ENCODE results near the gene LRCH1. TPM values are rescaled to one million over a fixed set of nuclear protein-coding genes. Genes with fewer than 3 reads are reported as not detected.

The LRCH1 gene
- total and polyA plus RNA-seq, 10 of the 15 experiments (the other 5 are each of a cell fraction or from before 2014, with no cell fraction given) = 5.3 to 48.9 (median 14.4) TPM

DNA sequence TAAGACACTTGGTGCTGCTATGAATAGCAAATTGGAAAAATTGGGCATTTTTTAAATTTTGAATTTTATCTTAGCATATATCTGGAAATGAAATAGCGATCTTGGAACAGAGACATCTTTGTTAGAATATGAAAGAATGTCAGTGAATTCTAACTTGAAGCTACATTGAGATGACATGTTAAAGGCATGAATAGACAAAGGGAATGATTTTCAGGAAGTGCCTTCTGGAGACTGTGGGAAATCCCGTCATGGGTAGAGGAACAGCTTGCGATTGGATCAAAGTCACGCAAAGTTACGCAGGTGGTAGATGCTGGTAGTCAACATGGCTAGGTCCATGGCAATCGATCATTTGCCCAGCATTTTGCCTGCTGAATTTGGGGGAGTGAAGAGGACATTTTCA lies 43.5 kb downstream of the LRCH1 start:
- BruUV-seq (replicated peaks) = no TSS peak
- FAIRE-seq (no peak), ATAC-seq (no peak), DNase-seq (ENCODE audit: low read depth, low spot score) (no peak)
- Histone ChIP-seq H3K9me3 (replicated peaks; ENCODE audit: control insufficient read depth, insufficient read depth, low read length) (no peaks in the 10 kb centered on the region), H3K4me1 (ENCODE audit: control insufficient read depth, insufficient read depth, low read length) (peaks cover 79% of the 10 kb centered on the region), H2AFZ (ENCODE audit: control insufficient read depth, low read depth, low read length) (no peak overlapping the region), H3K79me2 (ENCODE audit: control insufficient read depth, insufficient read depth, low read length) (peaks cover 99% of the 10 kb centered on the region), H3K27me3 (replicated peaks in 1 of 2; ENCODE audit: control insufficient read depth in 2 of 2, insufficient read depth in 2 of 2, low read length in 1 of 2) (no peaks in the 10 kb centered on the region), H3K27ac (ENCODE audit: control insufficient read depth, insufficient read depth) (peak overlapping the region; percentile 62), H3K36me3 (ENCODE audit: control insufficient read depth in 2 of 2, insufficient read depth in 2 of 2, low read length in 1 of 2) (0 out of 4 replicates have a peak, but pooled peaks cover 0 to 3% of the 10 kb centered on the region in 2 experiments), H3K4me2 (ENCODE audit: control insufficient read depth, insufficient read depth) (peak overlapping the region; percentile 91), H3K4me3 (peak overlapping the region; percentile 13; the same call in 1 of the 2 replicates), H3K9ac (ENCODE audit: control insufficient read depth, insufficient read depth, low read length) (no peak overlapping the region), H4K20me1 (ENCODE audit: control insufficient read depth, insufficient read depth) (no peaks in the 10 kb centered on the region)
- ChIA-PET SMC1A (ENCODE audit: uncharacterized antibody, unreplicated experiment) (interaction anchor here (0.7 to 30.5 kb wide), 20 partner anchors 10 to 125 kb away, joined by 3 to 367 read pairs (median 10); partner anchors contain the start of gene LRCH1), POLR2A (interaction anchor here (0.6 to 4.5 kb wide), 11 partner anchors 9 to 72 kb away, joined by 3 to 56 read pairs (median 9); no protein-coding TSS in a partner anchor), RAD21 (ENCODE audit: unreplicated experiment) (interaction anchor here (0.8 to 8.1 kb wide), 17 partner anchors 9 to 125 kb away, joined by 3 to 97 read pairs (median 6); partner anchors contain the start of gene LRCH1), CTCF (interaction anchor here (0.6 to 2.9 kb wide), 13 partner anchors 10 to 297 kb away, joined by 3 to 14 read pairs (median 4); no protein-coding TSS in a partner anchor)
- WGBS (ENCODE audit: insufficient coverage, insufficient replicate concordance, low lambda C conversion rate, missing lambda C conversion rate) = 81% methylated on average over 6 of the region's 6 CpGs
- intact Hi-C loops (cut with micrococcal nuclease; ENCODE audit: unreplicated experiment) = no loop called here
- no peak for TF ChIP-seq NFIC (IDR thresholded peaks at IDR 0.05; ENCODE audit: low read depth, low read length)
- no peak for TF ChIP-seq CREB1 (IDR thresholded peaks at IDR 0.05; ENCODE audit: low read depth)
- TF ChIP-seq SPI1 (IDR thresholded peaks at IDR 0.05; ENCODE audit: borderline replicate concordance, insufficient read depth, low read depth, low read length) = peak; percentile 17; the same call in 1 of the 2 replicates
- no peak for TF ChIP-seq MTA3 (IDR thresholded peaks at IDR 0.05; ENCODE audit: borderline replicate concordance, low read length)
- in situ Hi-C loops (cut with MboI) = no loop called here

- intact Hi-C loops (cut with micrococcal nuclease; ENCODE audit: unreplicated experiment) = loop anchor here (2.0 kb wide), 1 partner anchor 45 kb away; the partner anchor contains the start of gene LRCH1
- peak overlapping the region; percentile 62 for H3K27ac ChIP-seq (ENCODE audit: control insufficient read depth, insufficient read depth)
- TF ChIP-seq ETV6 (conservative IDR thresholded peaks at IDR 0.05 in 1 of 2, IDR thresholded peaks at IDR 0.05 in 1 of 2; ENCODE audit: borderline replicate concordance in 1 of 2, low read depth in 1 of 2) = peak in 1 of 2 experiments; percentile 21; a peak in 1 of 4 replicates
- TF ChIP-seq ASH2L (IDR thresholded peaks at IDR 0.05; ENCODE audit: borderline replicate concordance, low read depth) = 0 out of 2 replicates have a peak, but pooled peaks have one; percentile 57
- TF ChIP-seq ZNF592 (IDR thresholded peaks at IDR 0.05) = no peak
- TF ChIP-seq NFXL1 (IDR thresholded peaks at IDR 0.05; ENCODE audit: borderline replicate concordance) = no peak
- TF ChIP-seq SPI1 (IDR thresholded peaks at IDR 0.05; ENCODE audit: borderline replicate concordance, insufficient read depth, low read depth, low read length) = peak; percentile 42; the same call in 1 of the 2 replicates
- TF ChIP-seq MEF2A (IDR thresholded peaks at IDR 0.05; ENCODE audit: insufficient read depth, low read depth, low read length) = 0 out of 2 replicates have a peak, but pooled peaks have one; percentile 18
These were observed 45.3 kb downstream of the LRCH1 start for GRCh38 chr13:46598140-46598819.

More at GRCh38 chr13:46598140-46598819, 45.3 kb downstream of the LRCH1 start:
- H3K36me3 ChIP-seq (ENCODE audit: control insufficient read depth in 2 of 2, insufficient read depth in 2 of 2, low read length in 1 of 2) = 0 out of 4 replicates have a peak, but pooled peaks cover 0 to 3% of the 10 kb centered on the region in 2 experiments
- DNase-seq (ENCODE audit: low read depth, low spot score) (no peak), ATAC-seq (peak; percentile 50), FAIRE-seq (no peak)
- ChIA-PET RAD21 (ENCODE audit: unreplicated experiment) (interaction anchor here (0.7 to 8.1 kb wide), 9 partner anchors 8 to 193 kb away, joined by 3 to 97 read pairs (median 4); no protein-coding TSS in a partner anchor), CTCF (interaction anchor here (0.8 to 2.9 kb wide), 4 partner anchors 8 to 49 kb away, joined by 3 to 14 read pairs (median 8); no protein-coding TSS in a partner anchor), POLR2A (interaction anchor here (0.9 to 2.3 kb wide), 5 partner anchors 10 to 20 kb away, joined by 3 to 8 read pairs (median 5); no protein-coding TSS in a partner anchor), SMC1A (ENCODE audit: uncharacterized antibody, unreplicated experiment) (interaction anchor here (0.7 to 30.5 kb wide), 14 partner anchors 8 to 85 kb away, joined by 3 to 367 read pairs (median 4); no protein-coding TSS in a partner anchor)
- H3K27me3 ChIP-seq (replicated peaks in 1 of 2; ENCODE audit: control insufficient read depth in 2 of 2, insufficient read depth in 2 of 2, low read length in 1 of 2) = no peaks in the 10 kb centered on the region
- H3K4me2 ChIP-seq (ENCODE audit: control insufficient read depth, insufficient read depth) = peak overlapping the region; percentile 77
- in situ Hi-C loops (cut with MboI) = no loop called here
- H3K4me3 ChIP-seq = peak overlapping the region; percentile 48; the same call in 1 of the 2 replicates
- H2AFZ ChIP-seq (ENCODE audit: control insufficient read depth, low read depth, low read length) = no peak overlapping the region
- peak overlapping the region; percentile 32 for H3K9ac ChIP-seq (ENCODE audit: control insufficient read depth, insufficient read depth, low read length)
- no peaks in the 10 kb centered on the region for H4K20me1 ChIP-seq (ENCODE audit: control insufficient read depth, insufficient read depth)
- peaks cover 63% of the 10 kb centered on the region for H3K4me1 ChIP-seq (ENCODE audit: control insufficient read depth, insufficient read depth, low read length)
- BruUV-seq (replicated peaks) = no TSS peak
- no peaks in the 10 kb centered on the region for H3K9me3 ChIP-seq (replicated peaks; ENCODE audit: control insufficient read depth, insufficient read depth, low read length)
- peaks cover 99% of the 10 kb centered on the region for H3K79me2 ChIP-seq (ENCODE audit: control insufficient read depth, insufficient read depth, low read length)
- WGBS (ENCODE audit: insufficient coverage, insufficient replicate concordance, low lambda C conversion rate, missing lambda C conversion rate) = 2% methylated on average over 7 of the region's 7 CpGs

Measured in GM12878 (cell line).